HG03159 (cell line): ENCODE results near the gene CEP19.

Source experiments
- ATAC-seq: cut with Tn5 transposase; IDR thresholded peaks from one replicate; pipeline ENCODE4 v1.9.1; 2021; ENCODE audit warnings: mild to moderate bottlenecking, moderate library complexity; ENCODE audit not compliant: unreplicated experiment

Gene CEP19

DNA sequence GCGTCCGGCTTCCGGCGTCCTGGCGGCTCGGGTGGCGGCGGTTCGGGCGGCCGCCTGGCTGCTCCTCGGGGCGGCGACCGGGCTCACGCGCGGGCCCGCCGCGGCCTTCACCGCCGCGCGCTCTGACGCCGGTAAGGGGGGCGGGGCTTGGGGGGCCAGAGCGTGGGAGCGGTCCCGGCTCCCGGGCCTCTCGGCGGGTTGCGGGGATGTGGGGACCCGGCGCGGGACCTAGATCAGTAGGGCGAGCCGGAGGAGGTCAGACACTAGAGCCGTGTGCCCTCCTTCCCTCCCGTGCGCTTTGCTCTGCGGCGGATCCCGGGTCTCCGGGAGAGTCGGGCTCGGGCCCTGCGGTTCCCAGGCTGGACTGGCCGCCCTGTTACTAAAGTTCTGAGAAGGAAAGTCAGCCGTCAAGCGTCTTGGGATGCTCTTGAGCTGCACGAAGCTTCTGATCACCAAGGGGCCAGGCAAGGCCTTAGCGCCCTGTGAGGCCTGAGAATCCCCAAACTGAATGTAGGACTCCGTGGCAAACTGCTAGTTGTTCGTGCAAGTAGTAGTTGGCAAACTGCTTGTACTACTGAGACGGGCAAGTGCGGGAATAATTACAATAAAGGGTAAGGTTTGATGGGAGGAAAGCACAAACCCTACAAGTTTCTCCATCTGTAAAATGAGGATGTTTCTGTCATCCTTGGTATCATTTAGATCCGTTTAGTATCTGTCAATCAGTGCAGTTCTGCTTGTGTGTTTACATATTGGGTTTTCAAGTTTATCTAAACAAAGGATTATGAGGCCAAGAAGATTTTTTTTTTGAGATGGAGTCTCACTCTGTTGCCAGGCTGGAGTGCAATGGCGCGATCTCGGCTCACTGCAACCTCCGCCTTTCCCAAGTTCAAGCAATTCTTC, 714 bp upstream of the CEP19 start:
- peak; percentile 51 for ATAC-seq

DNA sequence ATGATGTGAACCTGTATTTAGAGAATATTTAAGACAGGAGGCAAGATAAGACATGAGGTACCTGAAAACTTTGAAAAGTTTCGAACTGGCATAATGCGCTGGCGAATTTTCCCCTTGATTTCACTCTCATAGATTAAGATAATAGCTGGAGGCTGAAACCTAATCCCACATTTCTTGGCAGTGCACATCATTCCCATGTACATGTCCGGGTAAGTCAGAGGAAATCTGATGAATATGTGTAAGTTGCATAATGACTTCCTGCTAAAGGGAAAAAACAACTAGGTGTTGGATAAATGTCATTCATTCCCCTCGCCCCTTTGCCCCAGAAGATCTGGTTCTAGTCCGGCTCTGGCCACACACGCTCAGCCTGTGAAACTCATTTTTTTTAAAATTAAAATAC, 3.6 kb downstream of the CEP19 start:
- no peak for ATAC-seq

DNA sequence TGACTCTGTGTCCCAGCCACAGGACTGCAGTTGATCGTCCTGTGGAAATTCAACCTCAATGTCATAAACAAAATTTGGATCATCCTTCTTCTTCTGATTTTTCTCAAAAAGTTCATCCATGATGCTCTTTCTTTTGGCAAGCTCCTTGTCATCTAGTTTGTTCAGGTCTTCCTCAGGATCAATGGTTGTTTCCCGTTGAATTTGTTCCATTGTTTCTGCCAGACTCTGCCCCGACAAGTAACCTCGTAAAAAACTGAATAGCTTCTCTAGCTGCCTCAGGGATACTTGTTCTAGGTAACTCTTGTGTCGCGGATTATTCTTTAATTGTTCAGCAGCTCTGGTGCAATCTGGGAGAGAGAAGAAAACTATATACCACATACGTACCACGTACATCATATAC, 4.5 kb downstream of the CEP19 start:
- no peak for ATAC-seq

DNA sequence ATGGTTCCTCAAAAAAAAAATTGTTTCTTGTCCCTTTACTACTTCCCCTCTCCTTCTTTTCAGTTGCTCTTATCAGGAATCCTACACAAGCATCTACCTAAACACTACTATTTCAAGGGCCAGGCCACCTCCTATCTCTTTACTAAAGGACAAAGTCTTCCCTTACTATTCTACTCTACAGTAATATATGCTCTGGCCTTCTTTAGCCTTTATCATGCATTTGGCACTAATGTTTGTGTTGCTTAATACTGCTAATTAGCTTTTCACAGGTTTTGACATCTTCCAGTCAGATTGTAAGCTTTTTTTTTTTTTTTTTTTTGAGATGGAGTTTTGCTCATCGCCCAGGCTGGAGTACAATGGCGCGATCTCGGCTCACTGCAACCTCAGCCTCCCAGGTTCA, 5.3 kb downstream of the CEP19 start:
- no peak for ATAC-seq

DNA sequence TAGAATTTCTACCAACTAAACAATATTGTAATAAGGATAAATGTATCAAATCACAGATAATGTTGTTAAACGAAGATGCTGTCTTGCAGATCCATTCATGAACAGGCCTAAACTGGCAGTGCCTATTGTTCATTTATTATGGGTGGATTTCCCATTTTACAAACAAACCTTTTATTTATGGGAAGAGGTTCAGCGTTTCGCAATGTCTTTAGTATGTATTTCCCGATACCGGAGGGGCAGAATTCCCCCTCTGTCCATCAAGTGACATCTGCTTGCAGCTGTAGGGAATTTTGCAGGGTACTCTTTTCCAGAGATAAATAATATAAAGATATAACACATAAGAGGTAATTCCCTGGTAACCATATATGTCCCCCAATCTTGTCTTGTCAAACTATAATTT, 5.7 kb downstream of the CEP19 start:
- ATAC-seq: no peak

DNA sequence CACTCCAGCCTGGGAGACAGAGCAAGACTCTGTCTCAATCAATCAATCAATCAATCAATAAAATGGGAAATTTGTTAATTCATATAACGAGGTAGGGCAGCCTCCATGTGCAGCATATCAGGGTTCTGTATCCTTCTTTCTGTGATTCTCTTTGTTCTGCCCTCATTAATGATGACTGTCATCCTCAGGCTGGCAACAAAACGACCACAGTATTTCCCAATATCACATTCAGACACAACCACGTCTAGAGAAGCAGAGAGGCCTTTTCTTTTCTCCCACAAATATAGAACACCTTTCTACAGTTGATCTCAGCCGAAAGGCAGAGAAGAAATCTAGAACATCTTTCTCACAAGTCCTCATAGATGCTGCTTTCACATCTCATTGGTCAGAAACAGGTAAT, 11.2 kb downstream of the CEP19 start:
- no peak for ATAC-seq

DNA sequence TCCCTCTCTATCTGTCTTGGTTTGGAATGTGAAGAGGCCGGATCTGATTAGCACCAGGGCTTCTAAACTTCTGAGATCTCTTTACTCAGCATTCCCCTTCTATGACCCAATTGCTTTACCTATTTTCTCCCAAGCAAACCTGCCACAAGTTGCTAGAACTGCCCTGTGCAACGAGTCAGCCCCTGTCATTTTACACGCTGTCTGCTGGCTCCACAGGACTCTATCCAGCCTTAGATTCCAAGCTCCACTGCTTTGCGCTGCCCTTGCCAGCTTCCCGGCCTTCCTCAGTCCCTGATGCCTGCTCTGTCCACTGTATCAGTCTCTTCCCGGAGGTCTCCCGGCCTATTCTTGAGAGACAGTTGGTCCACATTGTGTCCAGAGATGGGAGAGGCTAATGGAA, 12.3 kb downstream of the CEP19 start:
- no peak for ATAC-seq

DNA sequence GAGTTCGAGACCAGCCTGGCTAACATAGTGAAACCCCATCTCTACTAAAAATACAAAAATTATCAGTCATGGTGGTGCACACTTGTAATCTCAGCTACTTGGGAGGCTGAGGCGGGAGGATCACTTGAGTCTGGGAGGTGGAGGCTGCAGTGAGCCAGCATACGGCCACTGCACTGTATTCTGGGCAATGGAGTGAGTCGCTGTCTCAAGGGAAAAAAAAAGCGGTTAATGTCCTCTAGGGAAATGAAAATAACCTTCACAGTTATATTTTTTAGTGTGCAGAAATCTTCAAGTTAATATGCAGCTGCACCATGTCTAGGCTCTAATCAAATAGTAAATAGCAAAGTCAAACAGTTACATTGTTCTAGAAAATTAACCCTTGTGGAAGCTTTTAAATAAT, 14.8 kb downstream of the CEP19 start:
- ATAC-seq: no peak

DNA sequence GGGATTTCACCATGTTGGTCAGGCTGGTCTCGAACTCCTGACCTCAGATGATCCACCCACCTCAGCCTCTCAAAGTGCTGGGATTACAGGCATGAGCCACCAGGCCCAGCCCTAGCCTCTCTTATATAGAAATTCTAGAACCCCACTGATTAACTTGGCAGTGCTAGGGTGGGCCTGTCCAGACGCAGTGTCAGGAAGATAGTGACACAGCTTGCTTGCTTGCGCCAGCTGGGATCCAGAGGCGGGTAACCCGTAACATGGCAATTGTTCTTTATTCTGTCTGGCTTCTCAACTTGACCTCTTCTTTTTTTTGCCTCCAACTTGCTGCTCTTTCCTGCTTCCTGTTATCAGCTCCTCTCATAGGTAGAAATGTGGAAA, 16.2 kb downstream of the CEP19 start:
- ATAC-seq: no peak

DNA sequence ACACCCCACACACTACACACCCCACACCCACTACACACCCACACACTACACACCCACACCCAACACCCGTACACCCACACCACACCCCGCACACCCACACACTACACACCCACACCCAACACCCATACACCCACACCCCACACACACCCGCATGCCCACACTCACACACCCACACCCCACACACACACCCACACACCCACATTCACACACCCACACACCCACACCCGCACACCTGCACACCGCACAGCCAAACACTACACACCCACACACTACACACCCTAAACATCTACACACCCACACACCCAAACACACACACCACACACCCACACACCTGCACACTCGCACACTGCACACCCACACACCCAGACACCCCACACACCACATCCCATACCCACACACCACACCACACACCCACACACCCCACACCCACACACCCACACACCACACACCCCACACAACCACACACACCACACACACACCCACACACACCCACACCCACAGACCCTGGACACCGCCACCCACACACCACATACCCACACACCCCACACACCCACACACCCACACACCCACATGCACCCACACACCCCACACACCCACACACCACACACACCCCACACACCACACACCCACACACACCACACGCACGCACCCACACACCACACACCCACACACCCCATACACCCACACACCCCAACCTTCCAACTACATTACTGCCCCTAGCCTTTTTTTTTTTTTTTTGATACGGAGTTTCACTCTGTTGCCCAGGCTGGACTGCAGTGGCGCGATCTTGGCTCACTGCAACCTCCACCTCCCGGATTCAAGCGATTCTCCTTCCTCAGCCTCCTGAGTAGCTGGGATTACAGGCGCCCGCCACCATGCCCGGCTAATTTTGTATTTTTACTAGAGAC, 16.9 kb downstream of the CEP19 start:
- no peak for ATAC-seq

DNA sequence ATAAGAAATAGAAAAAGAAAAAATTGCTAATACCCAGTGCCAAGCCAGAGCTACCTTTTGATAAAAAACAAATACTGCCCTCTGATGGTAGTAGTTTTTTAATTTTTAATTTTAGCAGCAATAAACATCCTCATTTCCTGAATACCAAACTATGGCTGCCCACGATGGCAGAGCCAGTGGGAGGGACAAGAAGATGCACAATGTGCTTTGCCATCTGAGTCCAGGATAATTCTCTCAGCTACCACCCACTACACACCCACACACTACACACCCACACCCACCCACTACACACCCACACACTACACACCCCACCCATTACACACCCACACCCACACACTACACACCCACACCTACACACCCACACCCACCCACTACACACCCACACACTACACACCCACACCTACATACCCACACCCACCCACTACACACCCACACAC, 17.8 kb downstream of the CEP19 start:
- ATAC-seq: no peak

DNA sequence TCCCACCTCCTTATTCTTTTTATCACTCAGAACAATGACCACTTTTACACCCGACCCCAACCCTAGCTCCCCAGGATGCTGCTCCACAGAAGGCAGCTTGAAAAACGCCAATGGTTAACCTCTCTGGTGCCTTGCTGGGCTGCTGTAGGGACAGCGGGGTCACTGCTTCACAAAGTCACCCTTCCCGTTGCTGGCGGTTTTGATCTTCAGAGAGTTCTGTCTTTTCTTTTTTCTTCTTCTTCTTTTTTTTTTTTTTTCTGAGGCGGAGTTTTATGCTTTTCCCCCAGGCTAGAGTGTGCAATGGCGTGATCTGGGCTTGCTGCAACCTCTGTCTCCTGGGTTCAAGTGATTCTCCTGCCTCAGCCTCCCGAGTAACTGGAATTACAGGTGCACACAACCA, 20.7 kb downstream of the CEP19 start:
- no peak for ATAC-seq

DNA sequence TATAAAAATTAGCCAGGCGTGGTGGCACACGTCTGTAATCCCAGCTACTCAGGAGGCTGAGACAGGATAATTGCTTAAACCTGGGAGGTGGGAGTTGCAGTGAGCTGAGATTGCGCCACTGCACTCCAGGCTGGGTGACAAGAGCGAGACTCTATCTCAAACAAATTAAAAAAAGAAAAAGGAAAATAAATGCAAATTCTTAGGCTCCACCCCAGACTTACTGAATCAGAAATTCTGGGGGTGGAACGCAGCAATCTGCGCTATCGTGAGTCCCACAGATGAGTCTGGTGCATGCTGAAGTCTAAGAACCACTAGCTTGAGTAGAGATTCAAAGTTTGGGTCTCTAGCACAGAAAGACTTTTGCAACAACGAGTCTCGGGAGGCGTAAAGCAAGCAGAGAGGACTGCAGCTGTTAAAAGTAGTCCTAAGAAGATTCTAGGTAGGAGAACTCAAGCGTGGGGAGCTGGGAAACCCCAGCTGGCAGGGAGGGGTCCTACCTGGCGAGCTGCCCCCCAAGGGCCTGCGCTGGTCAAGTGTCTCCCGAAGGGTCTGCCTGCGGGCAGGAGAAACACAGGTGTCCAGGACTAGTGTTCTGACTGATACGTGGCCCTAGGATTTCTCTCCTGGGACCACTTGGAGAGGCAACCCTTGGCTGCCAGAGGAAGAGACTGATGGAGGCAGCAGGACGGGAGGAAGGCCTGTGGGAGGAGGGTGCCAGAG, 21.9 kb downstream of the CEP19 start:
- ATAC-seq: no peak

DNA sequence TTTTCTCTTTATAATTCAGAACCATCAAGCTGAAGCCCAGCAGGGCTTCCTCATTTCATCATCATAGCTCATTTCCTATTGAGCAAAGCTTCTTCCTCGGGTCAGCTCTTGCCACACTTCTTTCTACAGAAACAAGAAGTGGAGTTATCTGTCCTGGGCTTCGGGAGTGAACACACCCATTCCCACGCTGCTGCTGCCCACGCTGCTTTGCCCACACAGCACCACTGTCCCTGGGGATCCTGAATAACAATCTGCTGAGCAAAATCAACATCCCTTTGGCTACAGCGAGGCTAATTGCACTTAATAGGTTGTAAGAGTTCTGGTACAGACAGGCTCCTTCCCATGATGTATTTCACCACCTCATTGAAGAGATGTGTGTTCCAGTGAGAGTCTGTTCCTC, 23.7 kb downstream of the CEP19 start:
- ATAC-seq: no peak

DNA sequence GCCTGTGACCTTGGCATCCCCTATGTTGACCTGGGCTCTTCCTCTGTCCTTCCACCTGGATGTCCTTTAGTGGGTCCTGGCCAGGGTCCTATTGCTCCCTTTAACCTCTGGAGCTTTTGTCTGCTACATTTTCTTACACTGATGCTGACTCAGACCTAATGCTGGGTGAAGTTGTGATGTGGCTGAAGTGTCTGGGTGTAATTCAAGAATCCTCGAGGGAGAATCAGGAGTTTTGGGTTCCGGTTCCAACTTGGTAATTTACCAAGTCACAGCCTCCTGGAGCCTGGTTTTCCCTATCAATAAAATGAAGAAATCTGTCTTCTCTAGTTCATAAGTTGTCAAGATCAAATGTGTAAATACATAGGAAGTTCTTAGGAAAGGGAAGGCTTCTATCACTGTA, 25.6 kb downstream of the CEP19 start:
- no peak for ATAC-seq

DNA sequence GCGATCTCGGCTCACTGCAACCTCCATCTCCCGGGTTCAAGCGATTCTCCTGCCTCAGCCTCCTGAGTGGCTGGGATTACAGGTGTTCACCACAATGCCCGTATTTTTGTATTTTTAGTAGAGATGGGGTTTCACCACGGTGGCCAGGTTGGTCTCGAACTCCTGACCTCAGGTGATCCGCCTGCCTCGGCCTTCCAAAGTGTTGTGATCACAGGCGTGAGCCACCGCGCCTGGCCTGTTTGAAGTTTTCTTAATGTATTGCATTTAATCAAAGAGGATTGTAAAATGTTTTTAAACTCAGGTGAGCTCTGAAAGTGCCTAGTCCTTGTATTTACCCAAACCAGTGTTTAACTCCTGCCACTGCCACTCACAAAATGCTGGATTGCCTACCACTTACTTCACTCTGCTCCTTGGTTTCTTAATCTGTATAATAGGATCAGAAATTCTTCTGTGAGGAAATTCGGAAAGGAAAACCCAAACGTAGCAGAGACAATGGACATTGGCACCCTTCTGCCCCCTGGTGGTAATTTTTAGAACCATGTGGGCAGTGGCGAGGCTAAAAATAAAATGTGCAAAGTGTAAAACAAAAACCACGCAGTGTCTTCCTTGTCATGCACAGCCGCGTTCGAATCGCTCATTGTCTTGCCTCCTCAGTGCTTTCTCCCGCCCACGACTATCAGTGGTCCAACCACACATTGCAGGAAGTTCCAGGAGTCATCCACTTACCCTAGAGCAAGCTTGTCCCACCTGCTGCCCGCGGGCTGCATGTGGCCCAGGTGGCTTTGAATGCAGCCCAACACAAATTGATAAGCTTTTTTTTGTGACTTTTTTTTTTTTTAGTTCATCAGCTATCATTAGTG, 27.3 kb downstream of the CEP19 start:
- peak; percentile 82 for ATAC-seq

DNA sequence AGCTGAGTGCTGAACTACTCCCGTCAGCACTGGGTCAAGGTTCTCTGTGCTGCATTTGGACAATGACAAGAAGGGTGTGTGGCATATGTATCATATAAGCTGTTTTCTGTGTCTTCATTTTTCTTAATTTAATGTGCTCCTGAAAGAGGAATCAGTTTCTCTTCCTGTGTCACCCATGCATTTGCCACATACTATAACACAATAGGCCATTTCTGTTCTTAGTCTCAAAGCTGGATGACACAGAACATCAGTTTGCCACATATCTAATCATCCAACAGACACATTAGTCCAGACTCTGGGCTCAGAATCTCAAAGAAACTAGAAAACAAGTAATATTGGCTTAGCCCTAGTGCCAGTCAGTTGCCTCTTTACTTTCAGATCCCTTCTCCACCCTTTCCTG, 34.1 kb downstream of the CEP19 start:
- no peak for ATAC-seq

DNA sequence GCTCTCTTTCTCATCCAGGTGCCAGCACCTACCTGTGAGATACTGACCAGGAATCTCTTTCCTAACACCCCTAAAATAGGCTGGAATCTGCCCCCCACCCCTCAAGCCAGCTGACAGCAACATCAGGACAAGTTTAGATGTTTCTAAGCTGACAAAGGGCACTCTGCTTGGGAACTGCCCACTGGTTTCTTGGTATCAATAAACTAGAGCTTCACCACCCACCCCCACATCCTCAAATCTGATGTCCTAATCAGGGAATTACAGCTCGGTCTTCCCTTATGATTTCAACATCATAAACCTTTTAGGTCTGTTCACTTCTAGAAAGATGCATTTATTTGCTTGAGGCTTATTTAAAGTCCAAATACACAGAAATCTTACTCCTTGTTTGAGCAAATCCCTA, 34.7 kb downstream of the CEP19 start:
- no peak for ATAC-seq

DNA sequence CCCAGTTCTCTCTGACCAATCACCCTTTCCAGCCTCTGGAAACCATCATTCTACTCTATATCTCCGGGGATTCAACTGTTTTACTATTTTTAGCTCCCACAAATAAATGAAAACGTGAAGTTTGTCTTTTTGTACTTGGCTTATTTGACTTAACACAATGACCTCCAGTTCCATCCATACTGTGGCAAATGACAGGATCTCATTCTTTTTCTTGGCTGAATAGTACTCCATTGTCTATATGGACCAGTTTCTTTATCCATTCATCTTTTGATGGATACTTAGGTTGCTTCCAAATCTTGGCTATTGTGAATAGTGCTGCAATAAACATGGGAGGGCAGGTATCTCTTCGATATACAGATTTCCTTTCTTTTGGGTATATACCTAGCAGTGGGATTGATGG, 38.4 kb downstream of the CEP19 start:
- ATAC-seq: no peak

DNA sequence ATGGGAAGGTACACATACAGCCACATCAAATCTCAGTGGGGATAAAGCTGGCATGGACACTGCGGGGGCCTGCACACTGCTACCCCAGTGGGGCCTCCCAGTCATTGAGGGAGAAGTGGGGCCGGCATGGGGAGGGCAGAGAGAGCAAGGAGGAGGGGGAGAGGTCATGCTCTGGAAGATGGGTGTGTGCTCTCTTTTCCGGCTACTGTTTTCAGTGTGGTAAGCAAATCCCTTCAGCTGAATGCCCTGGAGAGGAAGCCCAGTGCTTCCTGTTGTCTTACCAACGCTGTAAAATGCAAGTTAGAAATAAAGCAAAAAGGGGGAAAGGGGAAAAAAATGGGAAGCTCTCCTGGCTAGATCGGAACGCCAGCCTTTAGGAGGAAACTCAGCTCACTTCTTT, 41.7 kb downstream of the CEP19 start:
- no peak for ATAC-seq
